LNCAP (cell line): ENCODE data around the gene LASP1NB.

Source experiments
- CTCF ChIP-seq: fragments of 450-650 bp; IDR thresholded peaks from 2 replicates; pipeline ENCODE4 v1.5.1; 2017; ENCODE audit warnings: mild to moderate bottlenecking

LASP1NB gene

GRCh38 chr17:38914741-38915638 is 10.4 kb upstream of the LASP1NB start:
- no peak for TF ChIP-seq CTCF

GRCh38 chr17:38915639-38915995 is 9.8 kb upstream of the LASP1NB start:
- no peak for TF ChIP-seq CTCF

GRCh38 chr17:38916771-38917170 is 8.6 kb upstream of the LASP1NB start:
- TF ChIP-seq CTCF: no peak

GRCh38 chr17:38917259-38917658 is 8.2 kb upstream of the LASP1NB start:
- TF ChIP-seq CTCF: peak; percentile 20; the same call in 1 of the 2 replicates

GRCh38 chr17:38918129-38918913 is 7.1 kb upstream of the LASP1NB start:
- TF ChIP-seq CTCF: no peak

- TF ChIP-seq CTCF: no peak
Measured at GRCh38 chr17:38918916-38919315, 6.5 kb upstream of the LASP1NB start.

- TF ChIP-seq CTCF: no peak
Measured at GRCh38 chr17:38919316-38920078, 5.9 kb upstream of the LASP1NB start.
